HG03025 (cell line): Measurements from ENCODE around the gene CYBA.
"Not testable (repeated sequence)": the region's sequence is repeated elsewhere in the genome, so short reads cannot be mapped to it uniquely, and the experiment has no call there.

ENCODE experiments used
- ATAC-seq: cut with Tn5 transposase; IDR thresholded peaks from one replicate; pipeline ENCODE4 v1.9.1; 2021; ENCODE audit warnings: mild to moderate bottlenecking, moderate library complexity; ENCODE audit not compliant: unreplicated experiment, low FRiP score

CYBA gene

GRCh38 chr16:88616320-88616719 is 34.5 kb downstream of the CYBA start:
- no peak for ATAC-seq

- ATAC-seq, result no peak
Measured at GRCh38 chr16:88614818-88615580, 35.9 kb downstream of the CYBA start.

GRCh38 chr16:88613911-88614817 is 36.7 kb downstream of the CYBA start:
- no peak for ATAC-seq

- ATAC-seq, result no peak
Measured at GRCh38 chr16:88613293-88613692, 37.6 kb downstream of the CYBA start.

GRCh38 chr16:88610909-88611812 is 39.7 kb downstream of the CYBA start:
- ATAC-seq, result no peak

GRCh38 chr16:88610080-88610479 is 40.8 kb downstream of the CYBA start:
- no peak for ATAC-seq

GRCh38 chr16:88609426-88609825 is 41.4 kb downstream of the CYBA start:
- ATAC-seq, result not testable (repeated sequence)

- no peak for ATAC-seq
Measured at GRCh38 chr16:88608076-88608475, 42.8 kb downstream of the CYBA start.

GRCh38 chr16:88606148-88606757 is 44.6 kb downstream of the CYBA start:
- no peak for ATAC-seq

- ATAC-seq, result no peak
Measured at GRCh38 chr16:88605186-88606147, 45.4 kb downstream of the CYBA start.

- ATAC-seq, result no peak
Measured at GRCh38 chr16:88602091-88602490, 48.8 kb downstream of the CYBA start.

- ATAC-seq, result no peak
Measured at GRCh38 chr16:88601313-88602036, 49.4 kb downstream of the CYBA start.

- ATAC-seq, result no peak
Measured at GRCh38 chr16:88600539-88600896, 50.3 kb downstream of the CYBA start.

GRCh38 chr16:88599825-88600538 is 50.9 kb downstream of the CYBA start:
- ATAC-seq, result no peak

- no peak for ATAC-seq
Measured at GRCh38 chr16:88599092-88599733, 51.6 kb downstream of the CYBA start.

GRCh38 chr16:88597856-88598491 is 52.9 kb downstream of the CYBA start:
- no peak for ATAC-seq

- no peak for ATAC-seq
Measured at GRCh38 chr16:88596483-88596882, 54.4 kb downstream of the CYBA start.
